Adrenal gland (tissue), 12 donors: ENCODE results near the gene CSNK2B. TPM values are rescaled to one million over a fixed set of nuclear protein-coding genes. Genes with fewer than 3 reads are reported as not detected.
A peak's percentile ranks its signal among the peaks of the same experiment; 100 is the strongest.

Experiments
- DNase-seq, 7 donors: peaks; one replicate each; pipeline ENCODE4 v3.0.0-alpha.2; 2019 to 2020
- H3K27ac ChIP-seq, 5 donors: fragments of 200-600 bp; sonication (generic) in 4 of 5; 1 replicate in 3 of 5; 2 replicates in 2 of 5; pipeline versions ENCODE4 v1.5.1 to v1.8.0; 2016 to 2020; ENCODE audit warnings: mild to moderate bottlenecking in 1 of 5
- H3K27me3 ChIP-seq: fragments of 200-600 bp; 2 replicates; pipeline ENCODE4 v1.8.0; 2021
- H3K36me3 ChIP-seq, 2 donors: fragments of 200-600 bp; replicated peaks in 1 of 2; 1 replicate in 1 of 2; 2 replicates in 1 of 2; pipeline versions ENCODE4 v1.5.1 to v1.8.0; 2018 to 2022
- H3K4me1 ChIP-seq, 2 donors: fragments of 200-600 bp; replicated peaks in 1 of 2; 1 replicate in 1 of 2; 2 replicates in 1 of 2; pipeline versions ENCODE4 v1.5.1 to v1.8.0; 2018 to 2021
- H3K4me3 ChIP-seq, 4 donors: fragments of 200-600 bp; sonication (generic) in 3 of 4; one replicate each; pipeline ENCODE4 v1.5.1; 2016 to 2018
- H3K9me3 ChIP-seq, 3 donors: fragments of 200-600 bp; sonication (generic) in 1 of 3; replicated peaks in 1 of 3; 1 replicate in 2 of 3; 2 replicates in 1 of 3; pipeline versions ENCODE4 v1.5.1 to v1.8.0; 2016 to 2021
- CTCF ChIP-seq, 6 experiments: fragments of 450-650 bp in 4 of 6; fragments of 200-600 bp in 2 of 6; sonication (generic) in 1 of 6; IDR thresholded peaks; 1 replicate in 5 of 6; 2 replicates in 1 of 6; pipeline versions ENCODE4 v1.5.1 to v1.8.0; 2016 to 2021; ENCODE audit warnings: antibody characterized with exemption in 6 of 6, mild to moderate bottlenecking in 2 of 6, moderate library complexity in 1 of 6
- POLR2A ChIP-seq, 2 donors: fragments of 450-650 bp; IDR thresholded peaks; one replicate each; pipeline ENCODE4 v1.6.1; 2017; ENCODE audit warnings: antibody characterized with exemption in 2 of 2, mild to moderate bottlenecking in 2 of 2, moderate library complexity in 1 of 2
- WGBS, 4 donors: extraction: QIAGEN DNeasy Blood & Tissue Kit in 2 of 4; methylation state at CpG; one replicate each; pipeline versions ENCODE4 v1.1.5 to v1.1.7; 2013 to 2017; 5-methylcytosine and 5-hydroxymethylcytosine counted together
- intact Hi-C, 2 donors: fragments of 100-400 bp; cut with DNase I; formaldehyde crosslinking; loops; one replicate each; pipeline versions ENCODE4 v1.14.1 to v1.15.0; 2022 to 2023
- polyA plus RNA-seq, 3 donors: library from polyadenylated mRNA; stranded (reverse); fragments of 200-250 nt in 2 of 3; fragments of 350-450 nt in 1 of 3; fragmentation: Illumina TruSeq in 1 of 3; extraction: RNeasy Lipid Tissue Mini Kit (QIAGEN cat#74804) in 1 of 3; gene quantifications; one replicate each; pipeline ENCODE4 v1.2.3, GENCODE V29; 2013 to 2014
- total RNA-seq, 9 donors: library from RNA; depleted of rRNA in 4 of 9; stranded (reverse); fragments of >200 nt in 4 of 9; fragments of 120-200 nt in 1 of 9; fragmentation: NEBNext Ultra II Directional in 1 of 9; extraction: Animal tissue kit (Norgen Biotek cat#: 25700) in 1 of 9; gene quantifications; one replicate each; pipeline versions ENCODE4 v1.1.0 to v1.2.4, GENCODE V29; 2013 to 2023
- donor health status: healthy with polysubstance abuse.
- donor health status: Bipolar disorder and iron deficiency.
- donor health status: DM: yes; HTN: yes; CAD: no.
- donor health status: DM: no; HTN: no; CAD: no.
- donor health status: DM: no; HTN: no; CAD: no.
- donor health status: DM: yes; HTN: yes; CAD: no.

Gene CSNK2B
- total and polyA plus RNA-seq, 12 donors: 142 to 324 (median 206) TPM

DNA sequence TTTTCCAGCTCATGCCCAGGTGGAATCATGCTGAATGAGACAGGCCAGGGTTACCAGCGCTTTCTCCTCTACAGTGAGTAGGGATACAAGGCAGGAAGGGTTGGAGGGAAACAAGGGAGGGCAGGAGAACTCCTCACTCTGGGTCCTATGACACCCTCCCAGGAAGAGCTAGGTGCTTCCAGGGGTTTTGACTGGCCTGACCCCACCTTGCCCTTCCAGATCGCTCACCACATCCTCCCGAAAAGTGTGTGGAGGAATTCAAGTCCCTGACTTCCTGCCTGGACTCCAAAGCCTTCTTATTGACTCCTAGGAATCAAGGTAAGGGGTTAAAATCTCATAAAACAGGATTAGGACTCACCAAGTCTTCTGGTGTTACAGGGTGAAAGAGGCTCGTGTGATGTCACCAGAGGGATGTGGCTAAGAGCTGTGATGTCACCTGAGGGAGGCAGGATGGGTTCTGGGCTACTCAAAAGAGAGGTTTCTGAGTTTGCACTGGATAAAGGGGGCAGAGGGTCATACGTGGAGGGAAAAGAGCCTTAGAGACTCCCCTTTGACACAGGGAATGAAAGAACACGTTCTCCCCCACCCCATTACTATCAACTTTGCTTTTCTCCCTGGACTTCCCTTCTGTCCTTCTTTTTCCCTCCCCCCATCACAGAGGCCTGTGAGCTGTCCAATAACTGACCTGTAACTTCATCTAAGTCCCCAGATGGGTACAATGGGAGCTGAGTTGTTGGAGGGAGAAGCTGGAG is 8.3 kb upstream of the CSNK2B start:
- TF ChIP-seq CTCF (IDR thresholded peaks at IDR 0.05) (no peak), POLR2A (IDR thresholded peaks at IDR 0.05) (no peak)
- Histone ChIP-seq H3K9me3 (no peaks in the 10 kb centered on the region), H3K36me3 (peaks cover 0 to 24% of the 10 kb centered on the region in 2 donors), H3K27me3 (no peaks in the 10 kb centered on the region), H3K27ac (peak overlapping the region in 1 of 5 donors; percentile 15), H3K4me1 (peaks cover 12 to 40% of the 10 kb centered on the region in 2 donors), H3K4me3 (no peak overlapping the region)
- 77 to 84% (median 80%) methylated on average over 6 of the region's 6 CpGs for WGBS, 4 donors
- no peak for DNase-seq
- intact Hi-C loops: no loop called here

GRCh38 chr6:31658158-31658688 is 7.7 kb upstream of the CSNK2B start:
- H3K27me3 ChIP-seq: no peaks in the 10 kb centered on the region
- TF ChIP-seq CTCF (IDR thresholded peaks at IDR 0.05) (no peak), POLR2A (IDR thresholded peaks at IDR 0.05) (no peak)
- no peaks in the 10 kb centered on the region for H3K9me3 ChIP-seq
- peak overlapping the region in 2 of 5 donors; percentile 2 to 15 for H3K27ac ChIP-seq
- H3K4me1 ChIP-seq: peaks cover 12 to 44% of the 10 kb centered on the region in 2 donors
- peaks cover 0 to 24% of the 10 kb centered on the region in 2 donors for H3K36me3 ChIP-seq
- no peak for DNase-seq
- WGBS, 4 donors: 77 to 87% (median 81%) methylated on average over 4 of the region's 4 CpGs
- no peak overlapping the region for H3K4me3 ChIP-seq
- intact Hi-C loops: no loop called here

DNA sequence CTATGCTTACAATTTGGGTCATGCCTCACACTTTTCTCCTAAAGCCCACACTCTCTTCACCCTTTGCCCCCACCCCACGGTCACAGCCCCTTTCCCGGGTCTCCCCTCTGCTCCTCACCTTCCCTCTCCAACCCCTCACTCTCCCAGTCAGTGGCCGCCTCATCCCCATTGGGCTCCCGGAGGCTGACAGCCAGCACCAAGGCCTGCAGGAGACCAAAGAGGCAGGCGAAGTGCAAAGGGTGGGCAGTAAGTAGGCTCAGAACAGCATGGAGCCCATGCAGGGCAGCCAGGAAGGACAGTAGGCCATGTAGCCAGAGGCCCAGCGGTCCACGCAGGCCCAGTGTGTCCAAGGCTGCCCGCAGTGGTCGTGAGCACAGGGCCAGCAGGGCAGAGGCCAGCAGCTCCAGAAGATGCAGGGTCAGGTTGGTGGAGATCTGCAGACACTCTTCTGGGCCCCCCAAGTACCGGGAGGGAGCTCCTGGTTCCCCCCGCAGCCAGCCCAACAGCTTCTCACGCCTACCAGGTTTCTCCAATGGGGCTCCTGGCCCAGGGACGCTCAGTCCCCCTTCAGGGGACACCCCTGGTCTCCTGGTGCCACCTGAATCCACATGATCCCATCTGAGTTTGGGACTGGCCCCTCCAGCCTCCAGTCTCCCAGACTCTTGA is 6.8 kb upstream of the CSNK2B start:
- Histone ChIP-seq H3K27me3 (no peaks in the 10 kb centered on the region), H3K36me3 (peaks cover 0 to 24% of the 10 kb centered on the region in 2 donors), H3K4me1 (peaks cover 18 to 44% of the 10 kb centered on the region in 2 donors), H3K4me3 (peak overlapping the region in 2 of 4 donors; percentile 54 to 80), H3K9me3 (no peaks in the 10 kb centered on the region), H3K27ac (peak overlapping the region in 2 of 5 donors; percentile 91 to 97)
- TF ChIP-seq CTCF (IDR thresholded peaks at IDR 0.05) (no peak), POLR2A (IDR thresholded peaks at IDR 0.05) (no peak)
- DNase-seq: no peak
- 75 to 84% (median 82%) methylated on average over 9 to 13 of the region's 13 CpGs for WGBS, 4 donors
- intact Hi-C loops: no loop called here

GRCh38 chr6:31659649-31660380 is 6.1 kb upstream of the CSNK2B start:
- DNase-seq: peak in 3 of 7 donors; percentile 39 to 60 (median 60)
- no peak for TF ChIP-seq CTCF (IDR thresholded peaks at IDR 0.05)
- TF ChIP-seq POLR2A (IDR thresholded peaks at IDR 0.05): peak in 1 of 2 donors; percentile 19
- 4 to 27% (median 15%) methylated on average over 4 to 13 of the region's 13 CpGs for WGBS, 4 donors
- H3K4me1 ChIP-seq: peaks cover 20 to 45% of the 10 kb centered on the region in 2 donors
- H3K4me3 ChIP-seq: peak overlapping the region in 3 of 4 donors; percentile 50 to 80 (median 54)
- H3K27me3 ChIP-seq: no peaks in the 10 kb centered on the region
- H3K9me3 ChIP-seq: no peaks in the 10 kb centered on the region
- intact Hi-C loops: no loop called here
- H3K36me3 ChIP-seq: peaks cover 0 to 24% of the 10 kb centered on the region in 2 donors
- peak overlapping the region; percentile 73 to 97 (median 86) for H3K27ac ChIP-seq
